A549 (cell line): Measurements from ENCODE around the gene NUFIP2. TPM values are rescaled to one million over a fixed set of nuclear protein-coding genes. Genes with fewer than 3 reads are reported as not detected.
A peak's percentile ranks its signal among the peaks of the same experiment; 100 is the strongest.

Source experiments
- ATAC-seq, 2 experiments: fragments of 200-7000 bp in 1 of 2; fragments of >200 bp in 1 of 2; cut with Nextera tagmentation in 1 of 2; cut with Tn5 transposase in 1 of 2; 3 replicates each; pipeline versions ENCODE4 v1.8.0 to v1.9.1; 2018 to 2020; ENCODE audit warnings: mild to moderate bottlenecking in 1 of 2, moderate library complexity in 1 of 2
- CTCF ChIA-PET: fragments of 300-600 bp; sonication (Branson Sonifier 250); formaldehyde crosslinking; extraction: SDS; loops from one replicate; lab custom pipeline; 2021; ENCODE audit warnings: antibody characterized with exemption, inconsistent platforms; lab: Yijun Ruan, JAX
- POLR2A ChIA-PET: fragments of 350-600 bp; formaldehyde crosslinking; extraction: SDS; loops from one replicate; lab custom pipeline; 2021; ENCODE audit warnings: antibody characterized with exemption, inconsistent platforms; lab: Yijun Ruan, JAX
- DNase-seq, 2 experiments: peaks; one replicate each; pipeline versions ENCODE4 v3.0.0 to v3.0.0-alpha.2; 2011 to 2016; ENCODE audit warnings: low read depth in 1 of 2, low spot score in 1 of 2
- FAIRE-seq: peaks from 2 replicates; lab custom pipeline; 2011; peaks lifted over from hg19 to GRCh38; lab: Jason Lieb, UNC
- H3K27ac ChIP-seq, 2 experiments: fragments of >200 bp; sonication (Bioruptor Twin); formaldehyde crosslinking; 3 replicates each; pipeline ENCODE4 v1.5.1; 2016 to 2017
- H3K4me1 ChIP-seq: fragments of >200 bp; sonication (Bioruptor Twin); formaldehyde crosslinking; 3 replicates; pipeline ENCODE4 v1.6.1; 2016
- H3K4me2 ChIP-seq: fragments of >200 bp; sonication (Bioruptor Twin); formaldehyde crosslinking; 3 replicates; pipeline ENCODE4 v1.6.1; 2016
- H3K4me3 ChIP-seq: fragments of >200 bp; sonication (Bioruptor Twin); formaldehyde crosslinking; 3 replicates; pipeline ENCODE4 v1.5.1; 2016
- H3K9me3 ChIP-seq: fragments of >200 bp; sonication (Bioruptor Twin); formaldehyde crosslinking; 3 replicates; pipeline ENCODE4 v1.6.1; 2016
- CBX8 ChIP-seq: fragments of 200-600 bp; sonication (generic); IDR thresholded peaks from 2 replicates; pipeline ENCODE4 v1.6.1; 2016
- CHD4 ChIP-seq: fragments of 200-600 bp; sonication (generic); IDR thresholded peaks from 2 replicates; pipeline ENCODE4 v1.6.1; 2016; ENCODE audit warnings: antibody characterized with exemption, mild to moderate bottlenecking, borderline replicate concordance
- EHF ChIP-seq: fragments of 250-450 bp; sonication (Bioruptor Pico); IDR thresholded peaks from 2 replicates; pipeline ENCODE4 v1.5.0; 2020; ENCODE audit warnings: mild to moderate bottlenecking
- FOSL2 ChIP-seq, 2 experiments: fragments of 450-650 bp in 1 of 2; fragments of >200 bp in 1 of 2; sonication (Bioruptor Twin) in 1 of 2; formaldehyde crosslinking; IDR thresholded peaks; 2 replicates each; pipeline versions ENCODE4 v1.5.0 to v1.6.1; 2016 to 2020; ENCODE audit warnings: mild to moderate bottlenecking in 1 of 2, moderate library complexity in 1 of 2
- HDAC2 ChIP-seq: fragments of 200-600 bp; sonication (generic); IDR thresholded peaks from 2 replicates; pipeline ENCODE4 v1.6.1; 2016
- HES2 ChIP-seq: fragments of >200 bp; sonication (Bioruptor Twin); formaldehyde crosslinking; IDR thresholded peaks from 2 replicates; pipeline ENCODE4 v1.6.1; 2016
- HEYL ChIP-seq: fragments of 250-450 bp; sonication (Bioruptor Pico); IDR thresholded peaks from 2 replicates; pipeline ENCODE4 v1.8.0; 2021; ENCODE audit warnings: mild to moderate bottlenecking, moderate library complexity
- HOXB5 ChIP-seq: fragments of 250-450 bp; sonication (Bioruptor Pico); IDR thresholded peaks from 2 replicates; pipeline ENCODE4 v1.5.0; 2020; ENCODE audit warnings: mild to moderate bottlenecking, moderate library complexity
- KDM1A ChIP-seq: fragments of 200-600 bp; sonication (generic); IDR thresholded peaks from 2 replicates; pipeline ENCODE4 v1.6.1; 2016; ENCODE audit warnings: low read depth, mild to moderate bottlenecking
- MAZ ChIP-seq: fragments of 150-350 bp; IDR thresholded peaks from 2 replicates; pipeline ENCODE4 v1.6.1; 2014; ENCODE audit warnings: antibody characterized with exemption, low read depth, low read length, borderline replicate concordance
- MYC ChIP-seq: IDR thresholded peaks from 2 replicates; pipeline ENCODE4 v1.6.1; 2012; ENCODE audit warnings: mild to moderate bottlenecking, inconsistent platforms, low read length, improper control_type of control experiment, borderline replicate concordance
- NPAS2 ChIP-seq: fragments of 250-450 bp; sonication (Bioruptor Pico); IDR thresholded peaks from 2 replicates; pipeline ENCODE4 v1.8.0; 2022; ENCODE audit warnings: mild to moderate bottlenecking, moderate library complexity, borderline replicate concordance
- PBX3 ChIP-seq: IDR thresholded peaks from 2 replicates; pipeline ENCODE4 v1.6.1; 2012
- POLR2A ChIP-seq: IDR thresholded peaks from 2 replicates; pipeline ENCODE4 v1.6.1; 2012; ENCODE audit warnings: mild to moderate bottlenecking, low read length
- RAD21 ChIP-seq, 2 experiments: fragments of >200 bp in 1 of 2; sonication (Bioruptor Twin) in 1 of 2; formaldehyde crosslinking in 1 of 2; IDR thresholded peaks in 1 of 2; conservative IDR thresholded peaks in 1 of 2; 2 replicates in 1 of 2; 3 replicates in 1 of 2; pipeline ENCODE4 v1.6.1; 2012 to 2018; ENCODE audit warnings: inconsistent platforms in 1 of 2
- RARB ChIP-seq: fragments of 250-450 bp; sonication (Bioruptor Pico); IDR thresholded peaks from 2 replicates; pipeline ENCODE4 v1.8.0; 2021; ENCODE audit warnings: mild to moderate bottlenecking, moderate library complexity
- REST ChIP-seq: fragments of 200-600 bp; sonication (generic); IDR thresholded peaks from 2 replicates; pipeline ENCODE4 v1.6.1; 2016; ENCODE audit warnings: antibody characterized with exemption, mild to moderate bottlenecking, moderate library complexity
- TFCP2L1 ChIP-seq: fragments of 250-450 bp; sonication (Bioruptor Pico); IDR thresholded peaks from 2 replicates; pipeline ENCODE4 v1.5.0; 2021; ENCODE audit warnings: mild to moderate bottlenecking
- USF2 ChIP-seq: fragments of 450-650 bp; IDR thresholded peaks from 2 replicates; pipeline ENCODE4 v1.6.1; 2014; ENCODE audit warnings: antibody characterized with exemption
- ZC3H11A ChIP-seq: fragments of 450-650 bp; IDR thresholded peaks from 2 replicates; pipeline ENCODE4 v1.6.1; 2014; ENCODE audit warnings: antibody characterized with exemption, mild to moderate bottlenecking
- ZFP36 ChIP-seq: fragments of 450-650 bp; IDR thresholded peaks from 2 replicates; pipeline ENCODE4 v1.6.1; 2014; ENCODE audit warnings: borderline replicate concordance; ENCODE audit not compliant: partially characterized antibody
- ZNF302 ChIP-seq: fragments of 250-450 bp; sonication (Bioruptor Pico); IDR thresholded peaks from 2 replicates; pipeline ENCODE4 v1.9.0; 2021; ENCODE audit warnings: inconsistent platforms, mild to moderate bottlenecking, moderate library complexity
- ZSCAN20 ChIP-seq: fragments of 250-450 bp; sonication (Bioruptor Pico); IDR thresholded peaks from 2 replicates; pipeline ENCODE4 v1.8.0; 2022; ENCODE audit warnings: mild to moderate bottlenecking, moderate library complexity
- WGBS: methylation state at CpG from one replicate; pipeline ENCODE4 v1.1.6; 2017; ENCODE audit errors: missing lambda C conversion rate; 5-methylcytosine and 5-hydroxymethylcytosine counted together
- polyA plus RNA-seq, 4 experiments: library from polyadenylated mRNA; depleted of rRNA in 3 of 4; stranded (reverse); fragments of >200 nt; fragmentation: RNase III in 1 of 4; extraction: RNeasy Plus Mini Kit Qiagen cat#74134 plus additional on column Dnase treatment in 1 of 4; gene quantifications; 2 replicates in 3 of 4; 3 replicates in 1 of 4; pipeline ENCODE4 v1.2.3, GENCODE V29; 2011 to 2017

Gene NUFIP2
- polyA plus RNA-seq, 2 of the 4 experiments (the other 2 are of a cell fraction): 29.4 to 33.1 TPM

- H3K4me1 ChIP-seq: 0 out of 3 replicates have a peak, but pooled peaks cover 2% of the 10 kb centered on the region
- ChIA-PET CTCF (interaction anchor here (0.9 to 21.9 kb wide), 16 partner anchors 10 to 377 kb away, joined by 3 to 482 read pairs (median 7); partner anchors contain the start of gene MYO18A), POLR2A (no interaction called here)
- H3K27ac ChIP-seq: no peak overlapping the region
- FAIRE-seq: no peak
- H3K4me2 ChIP-seq: no peak overlapping the region
- H3K9me3 ChIP-seq: no peaks in the 10 kb centered on the region
- 75% methylated on average over 8 of the region's 8 CpGs for WGBS
- TF ChIP-seq NPAS2 (CRISPR knock-in tag) (no peak), POLR2A (0 out of 2 replicates have a peak, but pooled peaks have one; percentile 8)
- ATAC-seq: no peak
- DNase-seq: no peak
- H3K4me3 ChIP-seq: no peak overlapping the region
Observed at GRCh38 chr17:29214215-29215146, 79.5 kb downstream of the NUFIP2 start.

- no peak for ATAC-seq
- Histone ChIP-seq H3K9me3 (no peaks in the 10 kb centered on the region), H3K4me1 (0 out of 3 replicates have a peak, but pooled peaks cover 2% of the 10 kb centered on the region), H3K4me2 (no peak overlapping the region)
- POLR2A ChIA-PET: interaction anchor here (0.5 to 0.7 kb wide), 2 partner anchors 33 to 485 kb away, joined by 3 read pairs; no protein-coding TSS in a partner anchor
- 70% methylated on average over 5 of the region's 5 CpGs for WGBS
- DNase-seq: no peak
- CTCF ChIA-PET: interaction anchor here (1.0 to 21.9 kb wide), 13 partner anchors 6 to 159 kb away, joined by 3 to 482 read pairs (median 8); partner anchors contain the start of gene MYO18A
- TF ChIP-seq ZNF302 (no peak), ZC3H11A (no peak)
- TF ChIP-seq, all 56 proteins: peak for 0
- Histone ChIP-seq H3K4me3 (no peak overlapping the region), H3K27ac (no peak overlapping the region)
- FAIRE-seq: no peak
Observed at GRCh38 chr17:29212681-29213121, 81.2 kb downstream of the NUFIP2 start.

GRCh38 chr17:29212094-29212631, 81.8 kb downstream of the NUFIP2 start:
- no peak for FAIRE-seq
- no peak for DNase-seq
- ChIA-PET CTCF (interaction anchor here (0.6 to 21.9 kb wide), 12 partner anchors 7 to 379 kb away, joined by 3 to 482 read pairs (median 8); partner anchors contain the start of gene MYO18A), POLR2A (interaction anchor here (0.5 to 0.7 kb wide), 2 partner anchors 33 to 485 kb away, joined by 3 read pairs; no protein-coding TSS in a partner anchor)
- H3K9me3 ChIP-seq: no peaks in the 10 kb centered on the region
- no peak for TF ChIP-seq HOXB5 (CRISPR knock-in tag)
- TF ChIP-seq HDAC2: peak; percentile 60; the same call in 1 of the 2 replicates
- TF ChIP-seq RAD21 (conservative IDR thresholded peaks at IDR 0.05 in 1 of 2, IDR thresholded peaks at IDR 0.05 in 1 of 2): no peak
- no peak for TF ChIP-seq EHF (CRISPR knock-in tag)
- TF ChIP-seq ZSCAN20 (CRISPR knock-in tag): no peak
- no peak for TF ChIP-seq CBX8
- no peak for TF ChIP-seq HEYL (CRISPR knock-in tag)
- peak; percentile 89 for TF ChIP-seq KDM1A
- peak; percentile 93 for TF ChIP-seq ZFP36
- no peak for TF ChIP-seq USF2
- TF ChIP-seq PBX3: no peak
- no peak for TF ChIP-seq HES2
- TF ChIP-seq MAZ: no peak
- TF ChIP-seq FOSL2 (IDR thresholded peaks at IDR 0.05): no peak
- no peak for TF ChIP-seq FOSL2 (CRISPR knock-in tag; IDR thresholded peaks at IDR 0.05)
- no peak for TF ChIP-seq REST
- TF ChIP-seq RARB (CRISPR knock-in tag): no peak
- TF ChIP-seq CHD4: no peak
- TF ChIP-seq TFCP2L1: no peak
- TF ChIP-seq MYC: no peak
- H3K4me1 ChIP-seq: 0 out of 3 replicates have a peak, but pooled peaks cover 2% of the 10 kb centered on the region
- H3K4me2 ChIP-seq: no peak overlapping the region
- no peak for ATAC-seq
- WGBS: 100% methylated on average over 1 of the region's 1 CpG
- H3K27ac ChIP-seq: no peak overlapping the region
- no peak overlapping the region for H3K4me3 ChIP-seq
